Measurements from ENCODE around the gene PHLPP2. TPM values are rescaled to one million over a fixed set of nuclear protein-coding genes. Genes with fewer than 3 reads are reported as not detected.

PHLPP2 gene
- total RNA-seq, 6 experiments from 2014 or later: 2.3 to 9.8 (median 5.6) TPM

GRCh38 chr16:71723537-71724319 is 773 bp downstream of the PHLPP2 start:
- intact Hi-C loops (cut with DNase I): no loop called here
- 9% methylated on average over 7 of the region's 104 CpGs for WGBS (ENCODE audit: insufficient coverage, low coverage, low lambda C conversion rate, missing lambda C conversion rate)
- no peaks in the 10 kb centered on the region for H3K9me3 ChIP-seq
- TF ChIP-seq CTCF (IDR thresholded peaks at IDR 0.05): no peak
- peak; percentile 50 for TF ChIP-seq POLR2A (IDR thresholded peaks at IDR 0.05)
- H3K36me3 ChIP-seq: no peaks in the 10 kb centered on the region
- DNase-seq (peak; percentile 80 to 86 (median 84)), ATAC-seq (peak; percentile 78 to 94 (median 88))
- no peaks in the 10 kb centered on the region for H3K27me3 ChIP-seq
- peaks cover 0 to 24% (median 11%) of the 10 kb centered on the region in 4 donors for H3K4me1 ChIP-seq
- peak overlapping the region; percentile 68 to 89 (median 84) for H3K4me3 ChIP-seq
- peak overlapping the region; percentile 62 to 86 (median 72) for H3K27ac ChIP-seq

GRCh38 chr16:71722801-71723536 is 1.5 kb downstream of the PHLPP2 start:
- no peaks in the 10 kb centered on the region for H3K36me3 ChIP-seq
- TF ChIP-seq CTCF (IDR thresholded peaks at IDR 0.05): no peak
- no peak for TF ChIP-seq POLR2A (IDR thresholded peaks at IDR 0.05)
- DNase-seq (peak; percentile 67 to 83 (median 80)), ATAC-seq (peak; percentile 41 to 70 (median 64))
- intact Hi-C loops (cut with DNase I): no loop called here
- no peaks in the 10 kb centered on the region for H3K9me3 ChIP-seq
- no peaks in the 10 kb centered on the region for H3K27me3 ChIP-seq
- H3K27ac ChIP-seq: peak overlapping the region; percentile 41 to 86 (median 72)
- H3K4me3 ChIP-seq: peak overlapping the region; percentile 68 to 89 (median 84)
- WGBS (ENCODE audit: insufficient coverage, low coverage, low lambda C conversion rate, missing lambda C conversion rate): under 1% methylated on average over 38 of the region's 59 CpGs
- peaks cover 0 to 20% (median 11%) of the 10 kb centered on the region in 4 donors for H3K4me1 ChIP-seq

- Histone ChIP-seq H3K4me3 (no peak overlapping the region), H3K4me1 (peaks cover 0 to 3% (median 0%) of the 10 kb centered on the region in 4 donors), H3K9me3 (no peaks in the 10 kb centered on the region), H3K27me3 (no peaks in the 10 kb centered on the region), H3K36me3 (no peaks in the 10 kb centered on the region), H3K27ac (no peak overlapping the region)
- intact Hi-C loops (cut with DNase I): no loop called here
- TF ChIP-seq POLR2A (IDR thresholded peaks at IDR 0.05): no peak
- TF ChIP-seq CTCF (IDR thresholded peaks at IDR 0.05): no peak
- DNase-seq (no peak), ATAC-seq (no peak)
- WGBS (ENCODE audit: insufficient coverage, low coverage, low lambda C conversion rate, missing lambda C conversion rate): 65% methylated on average over 5 of the region's 8 CpGs
Observed at GRCh38 chr16:71721066-71721740, 3.3 kb downstream of the PHLPP2 start.

- TF ChIP-seq CTCF (IDR thresholded peaks at IDR 0.05) (no peak), POLR2A (IDR thresholded peaks at IDR 0.05) (no peak)
- Histone ChIP-seq H3K9me3 (no peaks in the 10 kb centered on the region), H3K27ac (no peak overlapping the region), H3K4me3 (no peak overlapping the region), H3K36me3 (no peaks in the 10 kb centered on the region), H3K4me1 (no peaks in the 10 kb centered on the region), H3K27me3 (no peaks in the 10 kb centered on the region)
- intact Hi-C loops (cut with DNase I): no loop called here
- ATAC-seq (no peak), DNase-seq (no peak)
- 86% methylated on average over 1 of the region's 1 CpG for WGBS (ENCODE audit: insufficient coverage, low coverage, low lambda C conversion rate, missing lambda C conversion rate)
Observed at GRCh38 chr16:71712501-71712900, 12.0 kb downstream of the PHLPP2 start.
